ENCODE results near the gene MINDY4.

DNA sequence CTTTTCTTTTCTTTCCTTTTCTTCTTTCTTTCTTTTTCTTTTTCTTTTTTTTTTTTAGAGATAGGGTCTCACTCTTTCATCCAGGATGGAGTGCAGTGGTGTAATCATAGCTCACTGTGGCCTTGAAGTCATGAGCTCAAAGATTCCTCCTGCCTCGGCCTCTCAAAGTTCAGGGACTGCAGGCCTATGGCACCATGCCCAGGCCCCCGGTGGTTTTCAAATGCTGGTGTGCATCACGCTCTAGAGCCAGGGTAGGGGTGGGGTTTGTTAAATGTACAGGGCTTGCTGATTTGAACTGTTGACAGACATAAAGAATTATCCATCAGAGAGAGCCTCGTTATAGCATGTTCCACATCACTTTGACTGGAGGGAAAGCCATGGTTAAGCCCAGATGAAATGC is 5.8 kb downstream of the MINDY4 start:
- TF ChIP-seq, protein P1, sequence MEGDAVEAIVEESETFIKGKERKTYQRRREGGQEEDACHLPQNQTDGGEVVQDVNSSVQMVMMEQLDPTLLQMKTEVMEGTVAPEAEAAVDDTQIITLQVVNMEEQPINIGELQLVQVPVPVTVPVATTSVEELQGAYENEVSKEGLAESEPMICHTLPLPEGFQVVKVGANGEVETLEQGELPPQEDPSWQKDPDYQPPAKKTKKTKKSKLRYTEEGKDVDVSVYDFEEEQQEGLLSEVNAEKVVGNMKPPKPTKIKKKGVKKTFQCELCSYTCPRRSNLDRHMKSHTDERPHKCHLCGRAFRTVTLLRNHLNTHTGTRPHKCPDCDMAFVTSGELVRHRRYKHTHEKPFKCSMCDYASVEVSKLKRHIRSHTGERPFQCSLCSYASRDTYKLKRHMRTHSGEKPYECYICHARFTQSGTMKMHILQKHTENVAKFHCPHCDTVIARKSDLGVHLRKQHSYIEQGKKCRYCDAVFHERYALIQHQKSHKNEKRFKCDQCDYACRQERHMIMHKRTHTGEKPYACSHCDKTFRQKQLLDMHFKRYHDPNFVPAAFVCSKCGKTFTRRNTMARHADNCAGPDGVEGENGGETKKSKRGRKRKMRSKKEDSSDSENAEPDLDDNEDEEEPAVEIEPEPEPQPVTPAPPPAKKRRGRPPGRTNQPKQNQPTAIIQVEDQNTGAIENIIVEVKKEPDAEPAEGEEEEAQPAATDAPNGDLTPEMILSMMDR (IDR thresholded peaks at IDR 0.05; ENCODE audit: insufficient read depth, low read length, poor library complexity, severe bottlenecking): no peak
- TF ChIP-seq EZH2phosphoT487 (conservative IDR thresholded peaks at IDR 0.05; ENCODE audit: low read length): no peak

Data from SU-DHL-6 (cell line).